Eye (tissue), 1 donor: ENCODE measurements around the gene XAGE5.
"Not testable (repeated sequence)": the region's sequence is repeated elsewhere in the genome, so short reads cannot be mapped to it uniquely, and the experiment has no call there.

Source experiments
- DNase-seq: peaks from one replicate; pipeline ENCODE4 v3.0.0-alpha.2; 2015

Gene XAGE5

DNA sequence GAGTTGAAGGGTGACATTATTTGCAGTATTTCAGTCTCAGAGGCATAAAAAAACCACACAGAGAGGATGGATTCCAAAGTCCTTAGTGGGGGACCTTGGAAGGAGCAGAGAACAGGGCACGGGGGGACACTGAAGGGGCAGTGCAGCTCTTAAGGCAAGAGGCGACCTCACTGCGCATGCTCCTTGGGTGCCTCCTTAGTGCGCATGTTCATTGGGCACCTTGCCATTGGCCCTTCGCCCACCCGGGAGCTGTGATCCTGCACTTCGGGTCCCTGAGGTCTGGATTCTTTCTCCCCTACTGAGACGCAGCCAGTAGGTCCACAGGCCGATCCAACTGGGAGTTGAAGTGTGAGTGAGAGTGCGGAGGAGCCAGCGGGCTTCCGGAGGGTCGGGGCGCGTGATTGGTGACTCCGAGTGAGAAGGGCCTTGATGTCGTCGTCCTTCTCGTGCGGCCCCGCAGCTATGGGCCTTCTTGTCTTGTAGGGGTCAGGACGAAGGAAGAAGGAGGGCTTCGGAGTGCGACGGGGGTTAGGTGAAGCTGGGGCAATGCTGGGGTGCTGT is at the start of gene XAGE5:
TSS of gene XAGE5 (plus strand) at position 223 of the 561 bp plus-strand sequence. CDS start 1,280 bp downstream, outside the sequence.
- DNase-seq = no peak

DNA sequence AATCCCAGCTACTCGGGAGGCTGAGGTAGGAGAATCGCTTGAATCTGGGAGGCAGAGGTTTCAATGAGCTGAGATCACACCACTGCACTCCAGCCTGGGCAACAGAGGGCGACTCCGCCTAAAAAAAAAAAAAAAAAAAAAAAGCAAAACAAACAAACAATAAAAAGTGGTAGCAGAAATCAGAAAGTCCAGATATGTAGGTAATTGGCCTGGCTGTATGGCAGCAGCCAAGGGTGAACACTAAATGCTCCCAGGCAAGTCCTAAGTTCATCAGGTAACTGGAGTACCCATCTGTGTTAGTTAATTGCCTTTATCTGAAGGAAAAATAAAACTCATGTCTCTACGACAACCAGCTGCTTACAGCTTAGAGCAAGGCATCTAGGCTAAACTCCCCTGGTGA is 45.1 kb upstream of the XAGE5 start:
- not testable (repeated sequence) for DNase-seq

DNA sequence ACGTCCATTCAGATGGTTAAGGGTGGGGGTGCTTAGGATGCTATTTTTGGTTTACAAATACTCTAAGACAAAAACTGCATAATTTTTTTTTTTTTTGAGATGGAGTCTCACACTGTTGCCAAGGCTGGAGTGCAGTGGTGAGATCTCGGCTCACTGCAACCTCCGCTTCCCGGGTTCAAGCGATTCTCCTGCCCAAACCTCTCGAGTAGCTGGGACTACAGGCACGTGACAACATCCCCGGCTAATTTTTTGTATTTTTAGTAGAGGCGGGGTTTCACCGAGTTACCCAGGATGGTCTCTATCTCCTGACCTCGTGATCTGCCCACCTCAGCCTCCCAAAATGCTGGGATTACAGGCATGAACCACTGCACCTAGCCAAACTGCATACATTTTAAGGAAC is 37.6 kb upstream of the XAGE5 start:
- not testable (repeated sequence) for DNase-seq

DNA sequence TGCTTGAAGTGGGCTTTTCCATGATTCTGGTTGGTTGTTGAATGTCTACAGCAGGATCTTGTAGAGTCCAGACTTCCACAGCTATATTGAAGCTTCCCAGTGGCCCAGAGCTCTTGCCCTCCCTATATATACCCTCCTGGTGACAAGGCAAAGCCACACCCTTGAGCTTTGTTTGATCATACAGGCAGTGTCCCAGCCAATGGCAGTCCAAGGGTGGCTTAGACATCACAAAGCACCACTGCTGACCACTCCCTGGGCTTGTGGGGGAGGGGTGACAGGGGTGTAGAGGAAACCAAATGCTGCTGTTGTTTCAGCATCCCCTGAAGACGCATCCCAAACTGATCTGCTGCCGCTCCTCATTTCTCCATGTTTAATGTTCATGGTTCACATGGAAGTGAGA is 13.8 kb upstream of the XAGE5 start, which contains the start of gene SPANXN5:
TSS of gene SPANXN5 (minus strand) at position 101 of the 400 bp plus-strand sequence. CDS start at position 22, 79 bp downstream.
- DNase-seq = not testable (repeated sequence)

DNA sequence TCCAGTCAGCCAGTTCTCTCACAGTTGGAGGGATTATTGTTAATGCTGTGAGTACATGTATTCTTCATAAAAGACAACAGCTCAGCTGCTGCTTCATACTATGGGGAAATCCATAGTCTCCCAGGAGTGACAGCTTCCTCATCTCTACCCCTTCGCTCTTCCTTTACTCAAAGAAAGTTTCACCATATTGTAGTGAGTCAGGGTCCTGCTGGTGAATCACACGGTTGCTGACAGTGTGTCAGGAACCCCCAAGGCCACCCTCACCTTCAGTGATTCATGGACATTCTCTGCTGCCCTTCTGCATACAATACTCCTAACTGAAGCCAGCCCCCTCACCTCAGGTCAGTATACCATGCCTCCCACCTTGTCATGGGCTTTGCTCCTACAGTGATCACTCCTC is 6.2 kb upstream of the XAGE5 start:
- not testable (repeated sequence) for DNase-seq

GRCh38 chrX:52819788-52820187 is 8.7 kb downstream of the XAGE5 start:
- DNase-seq = no peak

DNA sequence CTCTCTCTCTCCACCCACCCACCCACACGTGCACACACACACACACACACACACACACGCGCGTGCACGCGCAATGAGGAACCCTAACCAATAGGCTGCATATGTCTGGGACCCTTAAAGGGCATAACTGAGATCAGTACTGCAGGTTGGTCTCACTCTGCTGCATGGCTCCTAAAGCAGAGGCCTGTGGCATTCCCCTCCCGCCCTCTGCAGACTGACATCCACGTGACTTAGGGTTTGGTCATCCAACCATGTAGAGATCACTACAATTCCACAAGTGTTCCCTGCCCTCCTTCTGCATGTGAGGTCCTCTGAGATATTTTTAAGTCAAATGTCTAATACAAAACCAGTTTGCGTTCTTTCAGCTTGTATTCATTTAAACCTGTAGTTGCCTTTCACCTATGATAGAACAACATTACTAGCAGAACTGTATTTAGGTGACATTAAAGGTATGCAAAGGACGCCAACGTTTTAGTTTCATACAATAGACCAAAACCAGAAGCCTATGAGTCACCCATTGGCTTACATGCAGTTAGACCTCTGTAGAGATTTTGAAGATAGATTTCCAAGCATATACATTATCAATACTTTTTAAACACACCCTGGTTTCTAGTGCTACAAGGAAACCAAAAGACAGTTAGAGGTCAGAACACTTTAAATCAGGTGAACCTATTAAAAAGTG is 10.1 kb downstream of the XAGE5 start:
- DNase-seq = no peak

- DNase-seq = no peak
Measured at GRCh38 chrX:52824608-52825007, 13.5 kb downstream of the XAGE5 start.

- no peak for DNase-seq
Measured at GRCh38 chrX:52830551-52830950, 19.5 kb downstream of the XAGE5 start.

GRCh38 chrX:52839137-52839536 is 28.1 kb downstream of the XAGE5 start:
- DNase-seq = no peak

- not testable (repeated sequence) for DNase-seq
Measured at GRCh38 chrX:52843619-52844018, 32.5 kb downstream of the XAGE5 start.

GRCh38 chrX:52852110-52852860 is 41.2 kb downstream of the XAGE5 start:
- no peak for DNase-seq

- DNase-seq = not testable (repeated sequence)
Measured at GRCh38 chrX:52856991-52857525, 46.0 kb downstream of the XAGE5 start.

DNA sequence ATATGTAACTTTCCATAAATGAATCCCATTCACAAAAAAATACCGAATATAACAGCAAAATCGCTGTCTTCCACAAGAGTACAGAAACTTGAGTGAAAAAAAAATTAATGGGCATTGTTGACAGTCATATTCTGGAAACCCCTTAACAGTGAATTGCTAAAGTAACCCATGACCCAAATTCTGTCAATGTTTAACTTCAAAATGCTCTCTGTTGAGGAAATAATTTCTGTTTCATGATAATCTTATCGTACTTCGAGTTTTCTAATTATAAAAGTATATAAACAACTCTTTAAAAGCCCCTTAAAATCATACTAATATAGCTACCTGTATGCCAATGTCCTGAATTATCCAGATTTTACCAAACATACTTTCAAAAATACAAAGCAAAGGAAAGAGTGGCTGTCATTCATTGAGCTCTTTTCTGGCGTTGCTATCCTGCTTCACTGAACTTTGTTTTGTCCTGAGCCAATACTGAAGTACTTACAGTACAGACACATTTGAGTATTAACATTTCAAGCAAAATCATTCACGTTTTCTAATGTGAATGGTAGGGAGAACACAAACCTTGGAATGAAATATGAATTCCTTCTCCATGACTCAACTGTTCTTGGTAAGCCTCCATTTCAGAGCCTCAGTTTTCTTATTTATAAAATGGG is 54.4 kb downstream of the XAGE5 start:
- no peak for DNase-seq
